SW 1271 (cell line): Measurements from ENCODE around the gene LRIG1.

Source experiments
- DNase-seq, 2 experiments: peaks; one replicate each; lab custom pipeline; 2025; lab: John Stamatoyannopoulos, UW

The LRIG1 gene

GRCh38 chr3:66354001-66354400 lies 146.8 kb downstream of the LRIG1 start:
- DNase-seq = no peak

- no peak for DNase-seq
Measured at GRCh38 chr3:66353530-66353929, 147.3 kb downstream of the LRIG1 start.

- no peak for DNase-seq
Measured at GRCh38 chr3:66353039-66353438, 147.8 kb downstream of the LRIG1 start.

- DNase-seq = no peak
Measured at GRCh38 chr3:66350601-66351000, 150.2 kb downstream of the LRIG1 start.

GRCh38 chr3:66348704-66349103 lies 152.1 kb downstream of the LRIG1 start:
- no peak for DNase-seq

- no peak for DNase-seq
Measured at GRCh38 chr3:66344848-66345578, 155.8 kb downstream of the LRIG1 start.

GRCh38 chr3:66344391-66344811 lies 156.4 kb downstream of the LRIG1 start:
- no peak for DNase-seq

GRCh38 chr3:66342717-66343356 lies 158.0 kb downstream of the LRIG1 start:
- DNase-seq = no peak

GRCh38 chr3:66338927-66339326 lies 161.9 kb downstream of the LRIG1 start:
- no peak for DNase-seq

- DNase-seq = no peak
Measured at GRCh38 chr3:66336333-66336766, 164.5 kb downstream of the LRIG1 start.

- DNase-seq = no peak
Measured at GRCh38 chr3:66335671-66336070, 165.2 kb downstream of the LRIG1 start.
